Lung microvascular endothelial cell (primary cell): Measurements from ENCODE around the gene R3HDM1. TPM values are rescaled to one million over a fixed set of nuclear protein-coding genes. Genes with fewer than 3 reads are reported as not detected.

Experiments
- total RNA-seq: library from RNA; depleted of rRNA; stranded (reverse); fragments of >200 nt; gene quantifications from 2 replicates; pipeline ENCODE4 v1.2.1, GENCODE V29; 2014

R3HDM1 gene
- total RNA-seq, 1 donor from 2014 or later, result 5.8 TPM

Other genes starting within 250 kb of the R3HDM1 start
- gene ZRANB3, start 266 bp upstream of the R3HDM1 start, total RNA-seq, result 3.8 and 4.1 TPM in 2 replicates
- gene UBXN4, start 210.4 kb downstream of the R3HDM1 start, total RNA-seq, result 40.3 and 42.7 TPM in 2 replicates